Stimulated activated CD8-positive, alpha-beta memory T cell treated with anti-CD3 and anti-CD28 coated beads, Interleukin-12 subunit alpha, Interleukin-12 subunit beta, amount 100 ng/mL, for 24 hours (primary cell): ENCODE data around the gene PIAS3.

ENCODE experiments used
- DNase-seq: peaks from one replicate; pipeline ENCODE4 v3.0.0-alpha.2; 2020; ENCODE audit errors: extremely low read depth

PIAS3 gene

DNA sequence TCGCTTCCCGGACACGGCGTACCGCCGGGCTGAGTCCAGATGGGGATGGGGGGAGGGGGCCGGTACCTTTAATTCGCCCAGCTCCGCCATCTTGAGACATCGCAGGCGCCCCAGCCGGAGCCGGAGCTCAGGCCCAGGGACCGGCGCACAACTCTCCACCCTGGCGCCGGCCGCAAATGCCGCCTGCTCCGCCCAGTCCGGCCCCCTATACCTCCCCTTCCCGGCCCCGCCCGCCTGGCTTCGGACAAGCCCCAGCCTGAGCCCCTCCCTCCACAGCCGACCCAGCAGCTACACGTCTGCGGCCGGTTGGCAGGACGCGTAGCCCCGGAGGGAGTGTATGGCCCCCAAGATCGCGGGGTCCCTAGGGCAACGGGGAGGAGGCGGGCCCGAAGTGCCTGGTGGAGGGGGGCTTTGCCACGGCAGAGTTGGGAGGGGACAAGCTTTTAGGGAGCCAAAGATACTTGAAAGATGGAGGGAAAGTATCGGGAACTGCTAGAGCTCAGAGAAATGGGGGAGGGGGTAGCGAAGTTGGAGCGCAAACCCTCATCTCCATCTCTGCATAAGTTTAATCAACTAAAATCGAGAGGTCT is at the start of gene PIAS3:
TSS of gene PIAS3 (minus strand) at position 181 of the 590 bp plus-strand sequence. CDS start at position 90, 91 bp downstream.
- peak; percentile 76 for DNase-seq

GRCh38 chr1:145908653-145909052 is 49.8 kb upstream of the PIAS3 start:
- no peak for DNase-seq

DNA sequence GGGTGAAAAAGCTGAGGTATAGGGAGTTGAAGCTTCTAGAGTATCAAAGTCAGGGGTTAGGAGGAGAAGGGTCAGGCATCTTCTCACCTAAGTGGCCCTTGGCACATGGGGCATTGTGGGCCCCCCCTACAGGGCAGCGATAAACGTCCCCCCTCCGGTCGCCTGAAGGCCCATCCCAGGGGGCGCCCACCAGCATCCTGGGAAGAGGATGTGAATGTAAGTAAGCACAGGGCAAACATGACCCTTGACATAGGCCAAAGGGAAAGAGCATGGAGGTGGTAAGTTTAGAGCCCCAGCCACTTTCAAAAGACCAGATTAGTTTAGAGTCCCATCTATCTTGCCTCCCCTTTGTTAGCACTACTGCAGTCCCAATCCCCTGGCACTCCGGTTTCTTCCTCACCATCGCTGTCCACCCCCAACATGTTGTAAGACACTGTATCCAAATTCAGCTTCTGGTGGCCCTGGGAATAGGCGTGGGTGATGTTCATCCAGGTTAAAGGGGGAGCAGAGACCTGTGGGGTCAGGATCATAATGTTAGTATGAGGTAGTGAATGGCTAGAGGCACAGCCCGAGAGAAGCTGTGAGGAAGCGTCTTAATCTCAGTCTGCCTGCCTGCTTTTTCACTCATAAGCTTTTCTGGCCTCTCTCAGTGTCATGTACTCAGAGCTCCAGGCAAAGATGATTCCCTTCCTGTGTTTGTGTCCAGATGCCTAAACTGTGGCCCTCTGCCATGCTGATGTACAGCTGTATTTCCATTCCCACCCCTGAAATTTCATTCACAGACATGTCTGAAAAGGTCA is 48.3 kb upstream of the PIAS3 start:
- no peak for DNase-seq

GRCh38 chr1:145901312-145902021 is 42.6 kb upstream of the PIAS3 start:
- DNase-seq, result no peak

GRCh38 chr1:145898756-145899155 is 39.9 kb upstream of the PIAS3 start:
- DNase-seq, result no peak

DNA sequence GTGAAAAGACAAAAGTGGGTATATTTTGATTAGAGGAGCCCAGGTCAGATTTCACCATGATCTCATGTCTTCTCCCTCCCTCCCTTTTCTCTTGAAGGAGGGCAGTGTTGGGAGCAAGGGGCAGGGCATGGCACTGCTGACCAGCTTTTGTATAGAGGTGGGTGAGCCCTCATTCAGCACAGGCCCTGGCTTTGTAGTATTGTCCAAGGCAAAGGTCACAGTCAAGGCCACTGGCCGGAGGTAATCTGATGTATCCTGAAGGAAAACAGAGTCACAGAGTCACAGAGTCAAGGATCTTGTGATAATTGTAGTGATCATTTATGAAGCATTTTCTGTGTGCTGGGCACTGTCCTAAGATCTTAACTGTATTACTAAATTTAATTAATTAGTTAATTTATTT is 39.1 kb upstream of the PIAS3 start:
- DNase-seq, result no peak

GRCh38 chr1:145895471-145895870 is 36.6 kb upstream of the PIAS3 start:
- DNase-seq, result no peak

DNA sequence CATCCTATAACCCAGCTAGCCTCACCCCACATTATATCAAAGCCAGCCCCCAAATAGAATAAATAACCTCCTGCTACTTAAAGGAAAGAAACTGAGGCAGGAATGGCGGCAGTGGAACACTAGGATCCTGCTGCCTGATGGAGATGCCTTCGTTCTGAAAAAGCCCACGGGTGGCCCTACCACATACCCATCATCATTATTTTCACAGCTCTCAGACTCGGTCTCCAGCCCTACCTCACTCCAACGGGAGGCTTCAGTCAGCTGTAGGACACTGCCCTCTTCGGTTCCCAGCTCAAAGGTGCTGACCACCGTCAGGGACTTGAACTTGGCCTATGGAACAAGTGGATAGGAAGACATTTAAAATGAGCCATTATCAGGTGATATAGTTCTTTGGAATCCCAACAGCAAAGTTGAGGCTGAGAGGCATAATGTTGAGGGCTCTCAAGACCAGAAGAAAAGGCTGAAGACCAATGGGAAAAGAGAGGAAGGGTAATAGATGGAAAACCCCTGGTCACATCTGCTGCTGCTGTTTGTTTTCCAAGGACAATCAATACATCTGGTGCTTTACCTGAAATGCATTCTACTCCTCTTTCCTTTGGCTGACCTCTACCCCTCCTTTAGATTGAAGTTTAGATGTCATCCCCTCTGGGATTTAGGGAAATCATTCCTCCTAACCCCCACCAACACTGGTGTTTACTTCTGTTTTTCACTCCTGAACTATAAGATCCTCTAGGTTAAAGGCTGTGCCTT is 34.6 kb upstream of the PIAS3 start:
- DNase-seq, result no peak

DNA sequence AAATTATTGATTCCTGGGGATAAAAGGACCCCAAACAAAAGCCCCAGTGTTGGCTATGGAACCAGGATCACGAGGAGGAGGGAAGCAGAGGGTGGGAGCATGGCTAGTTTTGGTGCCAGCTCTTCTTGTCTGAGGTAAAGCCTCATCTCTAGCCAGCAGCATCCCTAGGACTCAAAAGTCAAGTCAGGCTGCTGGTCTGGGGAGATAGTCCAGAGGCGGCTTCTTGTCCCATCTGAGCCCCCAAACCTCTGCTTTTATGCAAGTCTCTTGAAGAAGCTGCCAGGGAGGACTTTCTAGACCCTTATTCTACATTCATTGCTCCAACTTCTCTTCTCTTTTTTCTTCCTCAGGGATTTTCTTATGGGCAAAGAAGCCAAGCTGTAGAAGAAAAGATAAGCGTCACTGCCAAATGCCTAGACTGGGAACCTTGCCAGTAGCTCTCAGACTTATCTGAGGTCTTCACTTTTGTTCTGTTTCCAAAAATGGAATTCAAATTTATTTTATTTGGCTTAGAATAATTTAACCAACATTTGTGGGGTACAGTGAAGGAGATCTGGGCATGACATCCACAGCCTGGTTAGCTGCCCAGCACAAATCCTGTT is 33.7 kb upstream of the PIAS3 start:
- no peak for DNase-seq

GRCh38 chr1:145891587-145892485 is 33.0 kb upstream of the PIAS3 start:
- DNase-seq, result no peak

DNA sequence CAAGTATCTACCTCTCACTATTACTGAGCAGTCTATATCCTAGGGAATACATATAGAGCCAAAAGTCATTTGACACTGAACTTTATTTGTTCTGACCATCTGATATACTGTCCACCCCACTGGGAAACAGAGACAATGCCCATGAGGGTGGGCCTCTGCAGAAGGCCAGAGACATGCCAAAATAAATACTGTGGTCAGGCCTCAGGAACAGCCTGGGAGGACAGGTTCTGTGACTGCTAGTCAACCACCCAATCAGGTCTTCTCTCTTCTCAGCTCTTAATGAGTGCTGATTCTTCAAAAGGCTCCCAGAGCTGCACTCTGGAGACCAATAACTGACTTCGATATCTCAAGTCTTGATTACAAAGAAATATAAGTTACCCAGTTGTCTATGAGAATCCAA is 32.3 kb upstream of the PIAS3 start:
- DNase-seq, result no peak

- DNase-seq, result no peak
Measured at GRCh38 chr1:145889722-145890121, 30.8 kb upstream of the PIAS3 start.

DNA sequence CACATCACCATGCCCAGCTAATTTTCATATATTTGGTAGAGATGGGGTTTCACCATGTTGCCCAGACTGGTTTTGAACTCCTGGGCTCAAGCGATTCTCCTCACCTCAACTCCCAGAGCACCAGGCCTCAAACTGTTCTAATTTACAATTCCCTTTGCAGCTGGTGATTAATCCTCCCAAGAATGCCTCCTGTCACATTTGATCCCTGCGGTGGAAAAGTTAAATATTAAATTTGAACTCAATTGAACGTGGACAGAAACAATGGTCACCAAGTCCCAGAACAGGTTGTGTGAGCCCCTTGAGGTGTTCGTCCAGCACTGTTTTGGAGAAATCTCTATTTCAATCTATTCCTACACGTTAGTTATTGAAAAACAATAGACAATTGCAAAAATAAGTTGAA is 28.8 kb upstream of the PIAS3 start:
- DNase-seq, result no peak

DNA sequence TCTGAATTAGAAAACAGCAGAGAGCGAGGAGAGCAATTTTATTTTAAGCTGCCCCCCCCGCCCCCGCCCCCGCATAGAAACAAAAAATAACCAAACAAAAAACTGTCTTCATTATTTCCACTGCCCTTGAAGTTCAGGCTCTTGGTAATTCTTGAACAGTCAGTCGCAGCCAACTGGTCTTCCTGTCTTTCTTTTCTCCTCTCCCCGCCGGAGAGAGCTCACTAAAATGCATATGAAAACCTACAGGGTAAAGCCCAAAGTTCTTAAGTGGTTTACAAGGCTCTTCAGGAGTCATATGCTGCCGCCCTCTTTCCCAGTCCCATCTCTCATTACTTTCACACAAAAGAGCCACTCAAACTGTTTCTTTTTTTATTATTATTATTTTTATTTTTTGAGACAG is 27.9 kb upstream of the PIAS3 start:
- DNase-seq, result no peak

- no peak for DNase-seq
Measured at GRCh38 chr1:145886390-145886789, 27.5 kb upstream of the PIAS3 start.

DNA sequence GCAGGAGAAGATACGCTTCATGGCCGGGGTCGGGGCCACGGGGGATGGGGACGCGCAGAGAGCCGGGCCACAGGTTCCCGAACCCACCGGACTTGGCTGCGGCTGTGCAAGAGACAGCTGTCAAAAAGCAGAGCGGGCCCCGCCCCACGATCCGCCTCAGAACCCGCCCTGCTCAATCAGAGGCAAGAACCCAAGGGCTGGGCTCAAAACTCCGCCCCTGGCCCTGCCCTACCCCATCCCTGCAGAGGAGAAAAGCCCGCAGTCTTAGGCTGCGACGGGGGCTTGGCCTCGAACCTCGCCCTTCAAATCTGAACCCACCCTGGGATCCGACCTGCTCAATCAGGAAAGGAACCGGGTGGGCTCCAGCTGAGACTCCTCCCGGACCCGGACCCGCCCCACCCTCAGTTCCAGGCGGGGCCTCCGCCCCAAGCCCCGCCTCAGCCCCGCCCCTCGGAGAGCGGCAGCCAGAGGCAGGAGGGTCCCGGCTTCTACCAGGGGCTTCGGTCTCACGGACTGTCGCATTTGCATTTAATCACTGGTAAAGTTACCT is 26.9 kb upstream of the PIAS3 start, which contains the start of gene ANKRD35:
TSS of gene ANKRD35 (minus strand) at position 129 of the 550 bp plus-strand sequence. CDS start at position 21, 108 bp downstream.
- peak; percentile 78 for DNase-seq

GRCh38 chr1:145884675-145885074 is 25.8 kb upstream of the PIAS3 start:
- DNase-seq, result no peak

GRCh38 chr1:145879775-145880174 is 20.9 kb upstream of the PIAS3 start:
- DNase-seq, result no peak

DNA sequence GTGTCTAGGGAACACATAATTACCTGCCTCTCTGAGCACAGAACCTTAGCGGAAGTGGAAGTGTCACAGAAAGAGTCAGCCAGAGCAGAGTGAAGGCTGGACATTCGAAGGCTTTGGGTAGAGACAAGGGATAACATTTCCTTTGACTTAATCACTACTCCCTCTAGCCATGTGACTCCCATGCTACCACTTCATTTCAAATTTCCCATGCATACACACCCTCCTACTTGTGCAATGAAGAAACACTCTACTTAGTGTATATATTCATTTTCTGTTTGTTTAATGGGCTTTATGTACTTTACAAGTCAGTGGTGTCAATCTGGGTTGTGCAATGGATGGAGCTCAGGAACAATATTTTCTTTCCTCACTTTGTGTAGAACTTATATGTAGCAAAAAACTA is 19.8 kb upstream of the PIAS3 start:
- no peak for DNase-seq

DNA sequence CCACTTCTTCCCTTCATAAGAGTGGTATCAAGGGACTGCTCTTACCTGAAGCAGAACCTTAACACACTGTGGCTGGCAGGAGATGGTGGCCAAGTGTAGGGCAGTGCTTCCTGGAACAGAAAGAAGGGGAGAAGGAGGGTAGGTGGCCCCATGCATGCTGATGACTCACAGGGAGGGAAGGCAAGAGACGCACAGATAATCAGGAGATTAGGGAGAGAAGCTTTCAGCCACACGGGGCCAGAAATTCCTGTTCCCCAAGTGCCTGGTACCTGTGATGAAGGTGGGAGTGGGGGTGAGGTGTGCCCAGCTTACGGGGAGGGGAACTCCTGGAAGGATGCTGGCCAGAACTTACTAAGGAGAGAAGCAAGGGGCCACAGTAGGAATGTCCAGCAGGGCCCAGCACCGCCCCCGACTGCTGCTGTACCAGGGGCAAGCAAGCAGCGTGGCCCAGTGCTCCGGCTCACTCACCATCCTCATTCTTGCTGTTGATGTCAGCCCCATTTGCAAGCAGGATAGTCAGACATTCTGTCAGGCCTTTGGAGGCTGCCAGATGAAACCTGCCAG is 19.1 kb upstream of the PIAS3 start:
- no peak for DNase-seq
